GM21423 (cell line): ENCODE data around the gene ZCCHC13.
"Not testable (repeated sequence)": the region's sequence is repeated elsewhere in the genome, so short reads cannot be mapped to it uniquely, and the experiment has no call there.

Source experiments
- ATAC-seq: cut with Tn5 transposase; IDR thresholded peaks from one replicate; pipeline ENCODE4 v1.9.1; 2021; ENCODE audit warnings: mild to moderate bottlenecking, moderate library complexity; ENCODE audit not compliant: unreplicated experiment

ZCCHC13 gene

GRCh38 chrX:74319321-74319720 lies 15.3 kb downstream of the ZCCHC13 start:
- not testable (repeated sequence) for ATAC-seq

- ATAC-seq: no peak
Observed at GRCh38 chrX:74321191-74321590, 17.2 kb downstream of the ZCCHC13 start.

GRCh38 chrX:74324131-74324530 lies 20.2 kb downstream of the ZCCHC13 start:
- ATAC-seq: no peak

- no peak for ATAC-seq
Observed at GRCh38 chrX:74325130-74326059, 21.4 kb downstream of the ZCCHC13 start.

GRCh38 chrX:74338852-74339251 lies 34.9 kb downstream of the ZCCHC13 start:
- ATAC-seq: no peak

- no peak for ATAC-seq
Observed at GRCh38 chrX:74340051-74340450, 36.1 kb downstream of the ZCCHC13 start.

GRCh38 chrX:74342211-74342610 lies 38.2 kb downstream of the ZCCHC13 start:
- ATAC-seq: not testable (repeated sequence)

GRCh38 chrX:74343343-74344279 lies 39.6 kb downstream of the ZCCHC13 start:
- ATAC-seq: peak; percentile 85

- ATAC-seq: no peak
Observed at GRCh38 chrX:74344280-74344622, 40.3 kb downstream of the ZCCHC13 start.

GRCh38 chrX:74346088-74346487 lies 42.1 kb downstream of the ZCCHC13 start:
- no peak for ATAC-seq

GRCh38 chrX:74349387-74349786 lies 45.4 kb downstream of the ZCCHC13 start:
- no peak for ATAC-seq

- ATAC-seq: no peak
Observed at GRCh38 chrX:74351760-74352159, 47.8 kb downstream of the ZCCHC13 start.

- no peak for ATAC-seq
Observed at GRCh38 chrX:74353984-74354383, 50.0 kb downstream of the ZCCHC13 start.
